ENCODE results near the gene TMEM247.

TMEM247 gene

GRCh38 chr2:46479265-46479664 is at the start of gene TMEM247:
TSS of gene TMEM247 (plus strand) at chr2:46479565.
- DNase-seq (ENCODE audit: low read depth in 2 of 2) = no peak

- no peak for DNase-seq (ENCODE audit: low read depth in 2 of 2)
These were observed 49.0 kb upstream of the TMEM247 start for GRCh38 chr2:46430413-46430812.

- DNase-seq (ENCODE audit: low read depth in 2 of 2) = no peak
These were observed 48.4 kb upstream of the TMEM247 start for GRCh38 chr2:46430992-46431391.

GRCh38 chr2:46431481-46432235 is 47.7 kb upstream of the TMEM247 start:
- no peak for DNase-seq (ENCODE audit: low read depth in 2 of 2)

GRCh38 chr2:46434851-46435273 is 44.5 kb upstream of the TMEM247 start:
- DNase-seq (ENCODE audit: low read depth in 2 of 2) = no peak

GRCh38 chr2:46435353-46435752 is 44.0 kb upstream of the TMEM247 start:
- no peak for DNase-seq (ENCODE audit: low read depth in 2 of 2)

GRCh38 chr2:46435796-46436360 is 43.5 kb upstream of the TMEM247 start:
- DNase-seq (ENCODE audit: low read depth in 2 of 2) = no peak

GRCh38 chr2:46436800-46437199 is 42.6 kb upstream of the TMEM247 start:
- DNase-seq (ENCODE audit: low read depth in 2 of 2) = no peak

GRCh38 chr2:46438102-46438501 is 41.3 kb upstream of the TMEM247 start:
- no peak for DNase-seq (ENCODE audit: low read depth in 2 of 2)

GRCh38 chr2:46438794-46439193 is 40.6 kb upstream of the TMEM247 start:
- no peak for DNase-seq (ENCODE audit: low read depth in 2 of 2)

GRCh38 chr2:46439582-46439981 is 39.8 kb upstream of the TMEM247 start:
- no peak for DNase-seq (ENCODE audit: low read depth in 2 of 2)

GRCh38 chr2:46441838-46442712 is 37.3 kb upstream of the TMEM247 start:
- no peak for DNase-seq (ENCODE audit: low read depth in 2 of 2)

GRCh38 chr2:46444732-46445131 is 34.6 kb upstream of the TMEM247 start:
- DNase-seq (ENCODE audit: low read depth in 2 of 2) = no peak

- no peak for DNase-seq (ENCODE audit: low read depth in 2 of 2)
These were observed 33.8 kb upstream of the TMEM247 start for GRCh38 chr2:46445556-46445955.

GRCh38 chr2:46446871-46447568 is 32.3 kb upstream of the TMEM247 start:
- DNase-seq (ENCODE audit: low read depth in 2 of 2) = no peak

- no peak for DNase-seq (ENCODE audit: low read depth in 2 of 2)
These were observed 31.7 kb upstream of the TMEM247 start for GRCh38 chr2:46447649-46448048.

- DNase-seq (ENCODE audit: low read depth in 2 of 2) = no peak
These were observed 31.3 kb upstream of the TMEM247 start for GRCh38 chr2:46448111-46448510.

- DNase-seq (ENCODE audit: low read depth in 2 of 2) = no peak
These were observed 30.7 kb upstream of the TMEM247 start for GRCh38 chr2:46448641-46449040.

- DNase-seq (ENCODE audit: low read depth in 2 of 2) = no peak
These were observed 29.7 kb upstream of the TMEM247 start for GRCh38 chr2:46449700-46450099.

- DNase-seq (ENCODE audit: low read depth in 2 of 2) = no peak
These were observed 28.1 kb upstream of the TMEM247 start for GRCh38 chr2:46451131-46451711.

- DNase-seq (ENCODE audit: low read depth in 2 of 2) = no peak
These were observed 22.6 kb upstream of the TMEM247 start for GRCh38 chr2:46456789-46457188.
